GM12875 (cell line): ENCODE data around the gene PLEKHA4.
"Not testable (repeated sequence)": the region's sequence is repeated elsewhere in the genome, so short reads cannot be mapped to it uniquely, and the experiment has no call there.

ENCODE experiments used
- H3K4me3 ChIP-seq: one replicate; pipeline ENCODE4 v1.5.1; 2011; ENCODE audit warnings: low read depth, low read length, control low read depth
- TF ChIP-seq, protein P1 (sequence below): IDR thresholded peaks from 2 replicates; pipeline ENCODE4 v1.5.1; 2011; ENCODE audit warnings: low read depth, mild to moderate bottlenecking, control low read depth, inconsistent platforms, low read length, moderate library complexity, borderline replicate concordance; ENCODE audit not compliant: insufficient read depth

Gene PLEKHA4

DNA sequence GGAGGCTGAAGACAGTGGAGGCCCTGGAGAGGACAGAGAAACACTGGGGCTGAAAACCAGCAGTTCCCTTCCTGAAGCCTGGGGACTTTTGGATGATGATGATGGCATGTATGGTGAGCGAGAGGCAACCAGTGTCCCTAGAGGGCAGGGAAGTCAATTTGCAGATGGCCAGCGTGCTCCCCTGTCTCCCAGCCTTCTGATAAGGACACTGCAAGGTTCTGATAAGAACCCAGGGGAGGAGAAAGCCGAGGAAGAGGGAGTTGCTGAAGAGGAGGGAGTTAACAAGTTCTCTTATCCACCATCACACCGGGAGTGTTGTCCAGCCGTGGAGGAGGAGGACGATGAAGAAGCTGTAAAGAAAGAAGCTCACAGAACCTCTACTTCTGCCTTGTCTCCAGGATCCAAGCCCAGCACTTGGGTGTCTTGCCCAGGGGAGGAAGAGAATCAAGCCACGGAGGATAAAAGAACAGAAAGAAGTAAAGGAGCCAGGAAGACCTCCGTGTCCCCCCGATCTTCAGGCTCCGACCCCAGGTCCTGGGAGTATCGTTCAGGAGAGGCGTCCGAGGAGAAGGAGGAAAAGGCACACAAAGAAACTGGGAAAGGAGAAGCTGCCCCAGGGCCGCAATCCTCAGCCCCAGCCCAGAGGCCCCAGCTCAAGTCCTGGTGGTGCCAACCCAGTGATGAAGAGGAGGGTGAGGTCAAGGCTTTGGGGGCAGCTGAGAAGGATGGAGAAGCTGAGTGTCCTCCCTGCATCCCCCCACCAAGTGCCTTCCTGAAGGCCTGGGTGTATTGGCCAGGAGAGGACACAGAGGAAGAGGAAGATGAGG is 5.3 kb upstream of the PLEKHA4 start:
- TF ChIP-seq, protein P1, sequence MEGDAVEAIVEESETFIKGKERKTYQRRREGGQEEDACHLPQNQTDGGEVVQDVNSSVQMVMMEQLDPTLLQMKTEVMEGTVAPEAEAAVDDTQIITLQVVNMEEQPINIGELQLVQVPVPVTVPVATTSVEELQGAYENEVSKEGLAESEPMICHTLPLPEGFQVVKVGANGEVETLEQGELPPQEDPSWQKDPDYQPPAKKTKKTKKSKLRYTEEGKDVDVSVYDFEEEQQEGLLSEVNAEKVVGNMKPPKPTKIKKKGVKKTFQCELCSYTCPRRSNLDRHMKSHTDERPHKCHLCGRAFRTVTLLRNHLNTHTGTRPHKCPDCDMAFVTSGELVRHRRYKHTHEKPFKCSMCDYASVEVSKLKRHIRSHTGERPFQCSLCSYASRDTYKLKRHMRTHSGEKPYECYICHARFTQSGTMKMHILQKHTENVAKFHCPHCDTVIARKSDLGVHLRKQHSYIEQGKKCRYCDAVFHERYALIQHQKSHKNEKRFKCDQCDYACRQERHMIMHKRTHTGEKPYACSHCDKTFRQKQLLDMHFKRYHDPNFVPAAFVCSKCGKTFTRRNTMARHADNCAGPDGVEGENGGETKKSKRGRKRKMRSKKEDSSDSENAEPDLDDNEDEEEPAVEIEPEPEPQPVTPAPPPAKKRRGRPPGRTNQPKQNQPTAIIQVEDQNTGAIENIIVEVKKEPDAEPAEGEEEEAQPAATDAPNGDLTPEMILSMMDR: no peak
- H3K4me3 ChIP-seq: peak overlapping the region; percentile 73

DNA sequence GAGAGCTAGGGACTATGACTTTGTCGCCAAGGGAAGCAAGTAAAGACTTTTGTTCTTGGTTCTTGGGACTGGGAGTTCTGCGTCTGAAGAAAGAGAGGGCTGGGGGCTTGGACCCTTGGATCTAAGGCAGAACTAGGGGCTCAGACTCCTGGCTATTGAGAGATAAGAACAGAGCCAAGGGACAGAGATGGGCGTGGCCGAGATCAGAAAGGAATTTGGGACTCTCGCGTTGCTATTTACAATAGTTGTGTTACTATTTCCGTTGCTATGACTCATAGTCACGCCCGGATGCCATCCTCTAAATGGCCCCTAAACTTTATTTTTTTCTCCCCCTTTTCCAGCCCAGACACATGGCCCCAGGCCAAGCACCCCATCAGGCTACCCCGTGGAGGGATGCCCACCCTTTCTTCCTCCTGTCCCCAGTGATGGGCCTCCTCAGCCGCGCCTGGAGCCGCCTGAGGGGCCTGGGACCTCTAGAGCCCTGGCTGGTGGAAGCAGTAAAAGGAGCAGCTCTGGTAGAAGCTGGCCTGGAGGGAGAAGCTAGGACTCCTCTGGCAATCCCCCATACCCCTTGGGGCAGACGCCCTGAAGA is 4.6 kb upstream of the PLEKHA4 start:
- TF ChIP-seq, protein P1: no peak
- H3K4me3 ChIP-seq: peak overlapping the region; percentile 73

DNA sequence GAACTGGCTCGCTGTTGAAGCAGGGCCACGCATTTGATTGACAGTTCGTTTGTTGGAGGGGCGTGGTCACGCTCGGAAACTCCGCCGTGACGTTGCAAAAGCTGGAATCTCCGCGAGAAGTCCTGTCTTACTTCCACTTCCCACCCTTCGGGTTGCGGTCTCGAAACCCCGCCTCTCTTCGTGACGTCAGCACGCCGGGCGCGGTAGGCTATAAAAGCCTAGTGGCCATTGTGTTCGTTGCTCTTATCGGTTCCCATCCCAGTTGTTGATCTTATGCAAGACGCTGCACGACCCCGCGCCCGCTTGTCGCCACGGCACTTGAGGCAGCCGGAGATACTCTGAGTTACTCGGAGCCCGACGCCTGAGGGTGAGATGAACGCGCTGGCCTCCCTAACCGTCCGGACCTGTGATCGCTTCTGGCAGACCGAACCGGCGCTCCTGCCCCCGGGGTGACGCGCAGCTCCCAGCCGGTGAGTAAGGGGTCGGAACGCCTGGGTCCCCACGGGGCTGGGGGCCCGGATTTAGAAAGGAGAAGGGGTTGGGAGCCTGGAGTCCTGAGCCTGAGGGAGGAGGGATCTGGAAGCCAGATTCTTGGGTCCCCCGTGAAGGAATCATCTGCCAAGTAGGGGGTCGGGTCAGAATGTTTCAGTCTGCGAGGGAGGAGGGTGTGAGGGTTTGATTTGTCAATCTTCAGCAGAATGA is 3.9 kb upstream of the PLEKHA4 start, which contains the start of gene PPP1R15A:
TSS of gene PPP1R15A (plus strand) at position 240 of the 702 bp plus-strand sequence. CDS start 813 bp downstream, outside the sequence.
- TF ChIP-seq, protein P1: no peak
- H3K4me3 ChIP-seq: peak within 1 kb of the TSS; percentile 73

DNA sequence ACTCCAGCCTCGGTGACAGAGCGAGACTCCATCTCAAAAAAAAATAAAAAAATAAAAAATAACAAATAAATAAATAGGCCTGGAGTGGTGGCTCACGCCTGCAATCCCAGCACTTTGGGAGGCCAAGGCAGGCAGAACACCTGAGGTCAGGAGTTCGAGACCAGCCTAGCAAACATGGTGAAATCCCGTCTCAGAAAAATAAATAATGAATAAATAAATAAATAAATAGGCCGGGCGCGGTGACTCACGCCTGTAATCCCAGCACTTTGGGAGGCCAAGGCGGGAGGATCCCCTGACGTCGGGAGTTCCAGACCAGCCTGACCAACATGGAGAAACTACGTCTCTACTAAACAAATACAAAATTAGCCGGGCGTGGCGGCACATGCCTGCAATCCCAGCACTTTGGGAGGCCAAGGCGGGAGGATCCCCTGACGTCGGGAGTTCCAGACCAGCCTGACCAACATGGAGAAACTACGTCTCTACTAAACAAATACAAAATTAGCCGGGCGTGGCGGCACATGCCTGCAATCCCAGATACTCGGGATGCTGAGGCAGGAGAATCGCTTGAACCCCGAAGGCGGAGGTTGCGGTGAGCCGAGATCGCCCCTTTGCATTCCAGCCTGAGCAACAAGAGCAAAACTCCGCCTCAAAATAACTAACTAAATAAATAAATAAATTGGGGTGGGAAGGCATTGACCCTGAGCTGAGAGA is 3.2 kb upstream of the PLEKHA4 start:
- not testable (repeated sequence) for H3K4me3 ChIP-seq

DNA sequence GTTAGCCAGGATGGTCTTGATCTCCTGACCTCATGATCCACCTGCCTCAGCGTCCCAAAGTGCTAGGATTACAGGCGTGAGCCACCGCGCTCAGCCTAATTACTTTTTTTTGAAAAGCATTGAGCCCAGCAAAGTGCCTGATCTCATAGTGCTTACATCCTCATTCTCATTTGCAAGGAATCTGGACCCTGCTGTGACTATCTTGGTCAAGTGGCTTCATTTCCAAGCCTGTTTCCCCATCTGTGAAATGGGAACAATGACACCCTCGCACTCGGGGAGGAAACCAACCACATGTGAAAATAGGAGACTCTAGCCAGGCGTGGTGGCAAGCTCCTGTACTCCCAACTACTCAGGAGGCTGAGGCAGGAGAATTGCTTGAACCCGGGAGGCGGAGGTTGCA is 1.6 kb upstream of the PLEKHA4 start:
- no peak overlapping the region for H3K4me3 ChIP-seq
- TF ChIP-seq, protein P1: no peak

DNA sequence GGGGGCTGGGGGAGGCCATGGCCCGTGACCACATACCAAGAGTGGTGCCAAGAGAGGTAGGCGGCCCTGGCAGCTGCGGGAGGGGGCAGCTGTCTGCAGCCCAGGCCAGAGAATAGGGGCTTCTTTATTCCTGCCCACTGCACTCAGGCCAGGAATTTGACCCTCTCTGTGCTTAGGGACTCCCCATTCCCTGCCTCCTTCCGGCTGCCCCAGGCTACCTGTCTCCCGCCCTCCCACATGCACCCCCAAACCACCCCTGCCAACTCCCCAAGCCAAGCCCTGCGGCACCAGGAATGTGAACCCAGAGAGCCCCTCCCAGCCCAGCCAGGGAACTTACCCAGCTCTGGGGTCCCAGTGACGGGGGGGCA is 687 bp downstream of the PLEKHA4 start:
- TF ChIP-seq, protein P1: no peak
- no peak overlapping the region for H3K4me3 ChIP-seq

DNA sequence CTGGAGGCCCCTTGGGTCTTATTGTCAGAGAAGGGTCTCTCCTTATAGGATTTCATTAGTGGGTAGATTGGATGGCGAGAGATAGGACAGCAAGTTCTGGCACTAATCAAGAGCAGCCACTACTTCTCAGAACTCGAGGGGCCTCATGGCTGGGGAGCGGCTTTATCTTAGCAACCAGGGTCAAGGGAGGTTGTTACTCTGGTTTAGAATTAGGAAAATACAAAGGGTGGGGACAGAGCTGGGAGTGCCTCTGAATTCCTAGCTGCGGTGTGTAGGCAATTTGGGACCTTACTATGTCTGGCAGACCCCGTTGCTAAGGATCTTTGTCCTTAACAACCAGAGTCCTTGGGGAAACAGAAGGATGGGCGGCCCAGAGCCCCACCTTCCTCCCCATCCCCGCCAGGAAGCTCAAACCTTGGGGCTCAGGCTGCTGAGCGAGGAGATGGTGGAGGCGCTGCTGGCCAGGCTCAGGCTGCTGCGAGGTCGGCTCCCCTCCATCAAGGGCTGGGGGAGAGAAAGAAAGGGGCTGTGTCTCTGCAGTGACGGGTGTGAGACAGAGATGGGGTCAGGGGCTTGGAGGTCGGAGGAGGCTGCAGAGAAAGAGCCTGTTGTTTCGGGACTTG is 1.2 kb downstream of the PLEKHA4 start:
- no peak overlapping the region for H3K4me3 ChIP-seq
- TF ChIP-seq, protein P1: no peak
